Suprapubic skin (tissue), 4 donors: ENCODE measurements around the gene SHC1.

Experiments used
- EP300 ChIP-seq: sonication (generic); formaldehyde crosslinking; IDR thresholded peaks from one replicate; pipeline ENCODE4 v1.6.1; 2017; ENCODE audit warnings: antibody characterized with exemption
- POLR2A ChIP-seq, 2 donors: fragments of 450-650 bp; IDR thresholded peaks; one replicate each; pipeline ENCODE4 v1.6.1; 2017; ENCODE audit warnings: antibody characterized with exemption in 2 of 2, mild to moderate bottlenecking in 2 of 2, moderate library complexity in 2 of 2
- POLR2AphosphoS5 ChIP-seq, 3 donors: sonication (generic); formaldehyde crosslinking; IDR thresholded peaks; one replicate each; pipeline ENCODE4 v1.6.1; 2017; ENCODE audit warnings: antibody characterized with exemption in 3 of 3
- TF ChIP-seq, protein P1 (sequence below), 2 donors: fragments of 200-600 bp in 1 of 2; fragments of 450-650 bp in 1 of 2; sonication (generic) in 1 of 2; IDR thresholded peaks; one replicate each; pipeline ENCODE4 v1.5.1; 2016 to 2019; ENCODE audit warnings: antibody characterized with exemption in 2 of 2, mild to moderate bottlenecking in 1 of 2, moderate library complexity in 1 of 2

DNA sequence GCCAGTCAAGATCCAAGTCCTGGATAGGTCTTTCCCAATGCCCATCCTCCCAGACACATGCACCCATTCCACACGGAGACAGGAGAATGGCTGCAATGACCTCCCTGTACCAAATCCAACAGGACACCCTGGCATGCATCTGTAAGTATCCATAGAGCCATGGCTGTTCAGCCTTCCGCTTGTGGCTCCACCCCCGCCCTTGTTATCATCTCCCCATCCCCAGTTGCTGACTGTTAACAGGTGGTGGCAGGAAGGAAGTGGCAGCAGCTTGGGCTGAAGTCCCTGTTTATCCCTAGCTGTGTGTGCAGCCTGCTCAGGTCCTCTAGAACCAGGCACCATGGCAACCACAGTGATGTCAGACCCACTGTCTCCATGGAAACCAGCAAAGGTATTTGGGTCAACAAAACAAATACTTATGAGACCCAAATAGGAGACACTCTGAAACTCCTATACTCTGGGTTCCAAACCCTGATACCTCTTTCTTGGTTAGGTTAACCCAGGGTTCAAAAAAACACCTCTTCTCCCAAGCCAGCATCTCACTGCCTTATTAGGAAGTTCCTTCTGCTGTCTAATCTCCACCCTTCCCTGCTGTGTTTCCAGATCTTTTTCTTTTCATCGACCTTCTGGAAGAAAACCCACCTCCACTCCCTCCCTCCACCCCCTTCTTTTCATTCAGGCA lies 15.4 kb downstream of the SHC1 start:
- TF ChIP-seq POLR2AphosphoS5 (IDR thresholded peaks at IDR 0.05) (no peak), POLR2A (IDR thresholded peaks at IDR 0.05) (no peak), EP300 (no peak)
- TF ChIP-seq, protein P1, sequence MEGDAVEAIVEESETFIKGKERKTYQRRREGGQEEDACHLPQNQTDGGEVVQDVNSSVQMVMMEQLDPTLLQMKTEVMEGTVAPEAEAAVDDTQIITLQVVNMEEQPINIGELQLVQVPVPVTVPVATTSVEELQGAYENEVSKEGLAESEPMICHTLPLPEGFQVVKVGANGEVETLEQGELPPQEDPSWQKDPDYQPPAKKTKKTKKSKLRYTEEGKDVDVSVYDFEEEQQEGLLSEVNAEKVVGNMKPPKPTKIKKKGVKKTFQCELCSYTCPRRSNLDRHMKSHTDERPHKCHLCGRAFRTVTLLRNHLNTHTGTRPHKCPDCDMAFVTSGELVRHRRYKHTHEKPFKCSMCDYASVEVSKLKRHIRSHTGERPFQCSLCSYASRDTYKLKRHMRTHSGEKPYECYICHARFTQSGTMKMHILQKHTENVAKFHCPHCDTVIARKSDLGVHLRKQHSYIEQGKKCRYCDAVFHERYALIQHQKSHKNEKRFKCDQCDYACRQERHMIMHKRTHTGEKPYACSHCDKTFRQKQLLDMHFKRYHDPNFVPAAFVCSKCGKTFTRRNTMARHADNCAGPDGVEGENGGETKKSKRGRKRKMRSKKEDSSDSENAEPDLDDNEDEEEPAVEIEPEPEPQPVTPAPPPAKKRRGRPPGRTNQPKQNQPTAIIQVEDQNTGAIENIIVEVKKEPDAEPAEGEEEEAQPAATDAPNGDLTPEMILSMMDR (IDR thresholded peaks at IDR 0.05), result no peak
